ENCODE results near the gene DNAJB8. TPM values are rescaled to one million over a fixed set of nuclear protein-coding genes. Genes with fewer than 3 reads are reported as not detected.
A peak's percentile ranks its signal among the peaks of the same experiment; 100 is the strongest.

Gene DNAJB8
- total and polyA plus RNA-seq, 8 donors, result not detected

- Histone ChIP-seq H3K4me3 (no peak overlapping the region), H3K36me3 (no peaks in the 10 kb centered on the region), H3K9me3 (no peaks in the 10 kb centered on the region), H3K27ac (no peak overlapping the region), H3K4me1 (no peaks in the 10 kb centered on the region), H3K27me3 (peaks cover 0 to 11% of the 10 kb centered on the region in 2 donors)
- ATAC-seq (no peak), DNase-seq (peak in 1 of 4 donors; percentile 50)
- intact Hi-C loops (cut with DNase I), result no loop called here
- TF ChIP-seq CTCF (IDR thresholded peaks at IDR 0.05), result no peak
Observed at GRCh38 chr3:128442070-128442469, 24.6 kb downstream of the DNAJB8 start.

- Histone ChIP-seq H3K36me3 (no peaks in the 10 kb centered on the region), H3K27me3 (peaks cover 0 to 23% of the 10 kb centered on the region in 2 donors), H3K27ac (no peak overlapping the region), H3K4me1 (no peaks in the 10 kb centered on the region), H3K4me3 (no peak overlapping the region), H3K9me3 (no peaks in the 10 kb centered on the region)
- intact Hi-C loops (cut with DNase I), result no loop called here
- no peak for TF ChIP-seq CTCF (IDR thresholded peaks at IDR 0.05)
- DNase-seq, result no peak
- ATAC-seq, result no peak
Observed at GRCh38 chr3:128439226-128439625, 27.5 kb downstream of the DNAJB8 start.

- H3K27me3 ChIP-seq, result peaks cover 0 to 30% of the 10 kb centered on the region in 2 donors
- H3K4me1 ChIP-seq, result no peaks in the 10 kb centered on the region
- ATAC-seq, result no peak
- H3K27ac ChIP-seq, result no peak overlapping the region
- no peaks in the 10 kb centered on the region for H3K36me3 ChIP-seq
- peak in 1 of 2 donors; percentile 17 for TF ChIP-seq CTCF (IDR thresholded peaks at IDR 0.05)
- intact Hi-C loops (cut with DNase I), result no loop called here
- DNase-seq, result peak in 1 of 4 donors; percentile 41
- no peak overlapping the region for H3K4me3 ChIP-seq
- no peaks in the 10 kb centered on the region for H3K9me3 ChIP-seq
Observed at GRCh38 chr3:128438488-128439072, 28.1 kb downstream of the DNAJB8 start.

GRCh38 chr3:128436214-128436613 is 30.5 kb downstream of the DNAJB8 start:
- Histone ChIP-seq H3K36me3 (no peaks in the 10 kb centered on the region), H3K27ac (no peak overlapping the region), H3K4me1 (peaks cover 5 to 12% of the 10 kb centered on the region in 2 donors), H3K27me3 (peaks cover 22 to 53% of the 10 kb centered on the region in 2 donors), H3K4me3 (no peak overlapping the region), H3K9me3 (no peaks in the 10 kb centered on the region)
- DNase-seq (no peak), ATAC-seq (no peak)
- no peak for TF ChIP-seq CTCF (IDR thresholded peaks at IDR 0.05)
- intact Hi-C loops (cut with DNase I), result no loop called here

- ATAC-seq, result no peak
- intact Hi-C loops (cut with DNase I), result no loop called here
- peaks cover 5 to 12% of the 10 kb centered on the region in 2 donors for H3K4me1 ChIP-seq
- TF ChIP-seq CTCF (IDR thresholded peaks at IDR 0.05), result no peak
- peaks cover 22 to 60% of the 10 kb centered on the region in 2 donors for H3K27me3 ChIP-seq
- no peak overlapping the region for H3K4me3 ChIP-seq
- no peaks in the 10 kb centered on the region for H3K9me3 ChIP-seq
- no peaks in the 10 kb centered on the region for H3K36me3 ChIP-seq
- no peak overlapping the region for H3K27ac ChIP-seq
- DNase-seq, result peak in 1 of 4 donors; percentile 43
Observed at GRCh38 chr3:128435561-128435960, 31.1 kb downstream of the DNAJB8 start.

Measured in left lung (tissue), 10 donors.